Kidney glomerular epithelial cell (primary cell): ENCODE data around the gene PRKCH.
"Not testable (repeated sequence)": the region's sequence is repeated elsewhere in the genome, so short reads cannot be mapped to it uniquely, and the experiment has no call there.

Experiments used
- DNase-seq: peaks from one replicate; lab custom pipeline; 2025; lab: John Stamatoyannopoulos, UW

Gene PRKCH

DNA sequence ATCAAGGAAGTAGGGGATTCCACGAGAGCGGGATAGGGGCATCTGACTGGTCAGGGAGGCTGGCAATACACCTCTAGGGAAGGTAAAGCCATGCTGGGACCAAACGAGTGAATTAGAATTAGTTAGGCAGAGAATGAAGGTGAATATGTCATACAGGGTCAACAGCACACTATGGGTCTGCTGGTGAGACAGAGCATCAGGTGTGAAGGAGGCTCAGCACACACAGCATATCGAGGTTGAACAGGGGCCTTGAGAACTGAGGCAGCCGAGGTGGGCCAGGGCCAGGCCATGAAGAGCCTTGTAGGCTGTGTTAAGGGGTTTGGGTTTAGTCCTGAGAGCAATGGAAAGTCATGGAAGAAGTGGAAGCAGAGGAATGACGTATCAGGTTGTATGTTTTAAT lies 137.8 kb downstream of the PRKCH start:
- no peak for DNase-seq

GRCh38 chr14:61460063-61460462 lies 138.7 kb downstream of the PRKCH start:
- no peak for DNase-seq

DNA sequence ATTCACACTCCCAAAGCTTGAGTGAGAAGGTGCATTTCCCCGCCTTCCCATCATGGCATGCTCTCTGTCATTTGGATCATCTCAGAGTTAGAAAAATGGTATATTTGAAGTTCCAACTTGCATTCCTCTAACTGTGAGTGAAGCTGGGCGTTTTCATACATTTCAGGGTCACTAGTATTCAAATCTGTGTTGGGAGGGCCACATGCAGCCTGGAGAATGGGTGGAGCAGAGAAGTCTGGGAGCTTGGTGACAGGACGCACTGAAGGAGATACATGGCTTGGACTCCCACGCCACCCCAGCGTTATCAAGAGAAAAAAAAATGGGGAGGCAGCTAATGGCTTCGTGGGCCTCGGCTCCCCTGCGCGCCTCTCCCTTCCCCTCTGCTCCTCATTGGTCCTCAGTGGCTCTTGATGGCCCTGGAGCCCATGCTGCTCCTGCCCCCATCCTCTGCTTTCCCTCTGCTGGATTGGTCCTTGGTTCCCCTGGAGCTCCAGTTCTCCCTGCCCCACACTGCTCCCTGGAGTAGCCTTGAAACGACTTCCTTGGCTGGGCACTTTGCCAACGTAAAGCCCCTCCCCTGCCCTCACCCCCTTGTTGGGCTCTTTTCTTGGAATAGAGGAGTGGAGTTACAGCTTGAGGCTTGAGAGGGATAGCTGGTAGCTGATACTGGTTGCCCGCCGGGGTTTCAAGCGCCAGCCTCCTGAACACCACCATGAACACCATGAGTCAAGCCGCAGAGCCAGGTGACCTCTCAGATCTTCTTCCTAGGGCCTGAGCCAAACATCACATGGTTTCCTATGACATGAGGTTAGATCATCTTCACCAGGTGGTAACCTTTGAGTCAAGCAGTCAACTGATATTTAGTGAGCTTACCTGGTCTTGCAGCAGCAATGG lies 139.6 kb downstream of the PRKCH start:
- peak; percentile 52 for DNase-seq

DNA sequence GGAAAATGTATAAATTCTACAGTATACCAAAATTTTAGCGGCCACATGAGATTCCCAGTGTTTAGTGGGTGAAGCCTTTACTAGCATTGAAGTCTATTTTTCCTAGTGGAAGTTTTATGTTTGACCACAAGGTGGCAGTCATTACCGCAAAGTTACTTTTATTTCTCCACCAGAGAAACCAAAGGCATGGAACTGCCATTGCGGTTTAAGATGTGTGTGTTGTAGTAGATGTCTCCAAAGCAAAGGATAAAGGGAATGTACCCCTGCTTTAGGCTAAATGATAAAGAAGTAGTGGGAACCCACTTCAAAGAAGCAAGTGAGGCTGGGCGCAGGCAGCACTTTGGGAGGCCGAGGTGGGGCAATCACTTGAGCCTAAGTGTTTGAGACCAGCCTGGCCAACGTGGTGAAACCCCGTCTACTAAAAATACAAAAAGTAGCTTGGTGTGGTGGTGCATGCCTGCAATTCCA lies 140.5 kb downstream of the PRKCH start:
- peak; percentile 79 for DNase-seq

GRCh38 chr14:61462566-61463193 lies 141.3 kb downstream of the PRKCH start:
- peak; percentile 40 for DNase-seq

DNA sequence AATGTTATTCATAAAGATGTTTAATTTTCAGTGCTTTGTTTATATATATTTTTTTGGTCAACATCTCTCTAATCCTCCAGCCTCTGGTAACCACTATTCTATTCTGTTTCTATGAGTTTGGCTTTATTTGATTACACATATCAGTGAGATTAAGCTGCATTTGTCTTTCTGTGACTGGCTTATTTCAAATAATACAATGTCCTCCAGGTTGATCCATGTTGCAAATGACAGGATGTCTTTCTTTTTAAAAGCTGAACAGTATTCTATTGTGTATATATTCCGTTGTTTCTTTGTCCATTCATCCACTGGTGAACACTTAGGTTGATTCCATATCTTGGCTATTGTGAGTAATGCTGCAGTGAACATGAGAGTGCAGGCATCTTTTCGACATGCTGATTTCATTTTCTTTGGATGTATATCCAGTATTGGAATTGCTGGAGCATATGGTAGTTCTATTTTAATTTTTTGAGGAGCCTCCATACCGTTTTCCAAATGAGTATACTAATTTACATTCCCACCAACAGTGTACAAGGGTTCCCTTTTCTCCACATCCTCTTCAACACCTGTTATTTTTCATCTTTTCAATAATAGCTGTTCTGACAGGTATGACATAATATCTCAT lies 142.4 kb downstream of the PRKCH start:
- no peak for DNase-seq

GRCh38 chr14:61464539-61465320 lies 143.4 kb downstream of the PRKCH start:
- not testable (repeated sequence) for DNase-seq

GRCh38 chr14:61466249-61466904 lies 145.0 kb downstream of the PRKCH start:
- DNase-seq: peak; percentile 54

- DNase-seq: peak; percentile 52
Observed at GRCh38 chr14:61466905-61467280, 145.5 kb downstream of the PRKCH start.

GRCh38 chr14:61467296-61467695 lies 145.9 kb downstream of the PRKCH start:
- DNase-seq: no peak

- DNase-seq: no peak
Observed at GRCh38 chr14:61468063-61468825, 146.9 kb downstream of the PRKCH start.

GRCh38 chr14:61469781-61470180 lies 148.4 kb downstream of the PRKCH start:
- DNase-seq: no peak

DNA sequence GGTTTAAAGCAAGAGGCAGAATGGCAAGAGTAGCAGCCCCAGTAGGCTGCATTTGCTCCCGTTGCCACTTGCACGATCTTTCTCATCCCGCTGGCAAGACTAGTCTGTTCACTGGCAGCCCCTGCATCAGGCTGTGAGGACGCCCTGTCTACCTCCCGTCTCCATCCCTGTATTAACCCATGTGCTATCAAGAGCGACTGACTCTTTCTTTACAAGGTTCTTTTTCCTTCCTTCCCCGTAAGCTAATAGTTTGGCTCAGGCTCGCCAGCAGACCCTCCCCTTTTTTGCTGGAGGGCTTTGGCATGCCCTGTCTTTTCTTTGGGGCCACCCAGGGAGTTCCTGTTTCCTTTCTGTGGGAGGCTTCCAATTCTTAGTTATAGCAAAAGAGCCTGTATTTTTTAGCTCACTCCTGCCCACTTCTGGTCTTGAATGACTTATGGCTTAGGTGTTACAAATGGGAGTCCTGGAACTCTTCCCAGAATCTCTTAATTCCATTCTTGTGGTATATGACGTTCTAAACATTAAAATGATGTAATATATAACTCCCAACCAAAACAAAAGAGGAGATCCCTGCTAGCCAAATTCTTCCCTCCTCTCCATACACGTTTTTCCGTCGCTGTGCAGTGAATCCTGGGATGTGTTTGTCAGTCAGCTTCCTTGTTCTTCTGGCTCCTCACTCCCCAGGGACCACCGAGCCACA lies 149.0 kb downstream of the PRKCH start:
- DNase-seq: peak; percentile 77

DNA sequence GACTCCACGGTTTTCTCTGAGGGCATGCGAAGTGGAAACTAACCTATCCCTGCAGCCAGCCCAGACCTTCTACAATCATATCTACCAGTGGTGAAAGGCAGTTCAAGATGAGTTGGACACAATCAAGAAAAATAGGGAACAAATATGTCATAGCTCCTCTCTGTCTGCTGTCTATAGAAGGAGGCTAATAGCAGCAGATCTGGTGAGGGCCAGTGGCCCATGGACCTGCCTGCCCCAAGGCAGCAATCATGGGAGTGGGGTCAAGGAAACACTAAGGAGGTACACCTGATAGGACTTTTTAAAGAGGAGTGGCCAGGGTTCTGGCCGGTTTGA lies 149.5 kb downstream of the PRKCH start:
- DNase-seq: no peak

DNA sequence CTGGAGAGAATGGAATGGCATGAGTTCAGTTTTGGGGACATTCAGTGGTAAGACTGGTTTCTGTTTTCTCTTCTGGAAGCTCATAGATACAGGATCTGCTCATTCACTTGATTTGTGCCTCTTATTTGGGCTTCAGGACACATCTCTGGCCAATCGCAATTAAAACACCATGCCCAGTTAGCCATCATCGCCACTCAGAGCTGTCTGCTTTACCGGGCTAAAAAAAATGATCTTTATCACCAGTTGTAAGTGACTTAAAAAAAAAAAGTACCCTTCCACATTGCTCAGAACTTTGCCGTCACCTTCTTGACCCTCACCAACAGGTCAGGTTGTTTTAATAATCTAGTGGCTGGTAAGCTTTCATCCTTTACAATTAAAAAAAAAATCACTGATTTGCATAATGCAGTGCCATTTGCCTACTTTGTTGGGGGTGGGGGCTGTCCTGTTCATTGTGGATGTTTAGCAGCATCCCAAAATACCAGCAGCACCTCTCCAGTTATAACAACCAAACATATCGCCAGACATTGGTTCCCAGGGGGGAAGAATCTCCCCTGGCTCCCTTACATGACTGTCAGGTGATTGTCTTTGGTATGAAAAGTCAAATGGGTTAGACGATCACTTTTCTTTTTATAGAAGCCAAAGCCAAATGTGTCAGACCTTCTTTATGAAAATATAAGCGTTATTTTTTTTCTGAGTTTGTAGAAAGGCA lies 150.1 kb downstream of the PRKCH start:
- no peak for DNase-seq

- DNase-seq: peak; percentile 97
Observed at GRCh38 chr14:61472011-61472672, 150.8 kb downstream of the PRKCH start.

DNA sequence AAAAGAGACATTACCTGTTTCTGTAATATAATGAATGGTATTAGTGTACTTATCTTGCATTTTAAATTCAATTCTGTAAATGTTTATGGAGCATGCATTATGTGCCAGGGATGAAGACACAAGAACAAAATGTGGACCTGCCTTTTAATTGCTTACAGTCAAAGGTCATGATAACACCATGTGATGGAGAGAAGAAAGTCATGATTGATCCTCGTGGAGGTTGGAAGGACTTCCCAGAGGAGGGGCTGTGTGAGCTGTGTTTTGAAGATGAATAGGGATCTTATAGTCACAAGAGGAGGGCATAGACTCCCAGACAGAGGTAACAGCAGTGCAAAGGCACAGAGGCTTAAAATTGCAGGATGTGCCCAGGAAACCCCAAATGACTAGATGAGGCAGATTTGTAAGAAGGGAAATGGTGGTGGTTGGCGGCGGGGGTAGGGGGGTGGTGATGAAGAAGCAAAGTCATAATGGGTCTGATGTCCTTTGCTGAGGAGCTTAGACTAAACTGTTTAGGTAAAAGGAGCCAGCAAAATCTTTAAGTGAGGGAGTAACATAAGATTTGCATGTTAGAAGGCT lies 151.5 kb downstream of the PRKCH start:
- DNase-seq: no peak

- no peak for DNase-seq
Observed at GRCh38 chr14:61474015-61474414, 152.6 kb downstream of the PRKCH start.

- no peak for DNase-seq
Observed at GRCh38 chr14:61474701-61475100, 153.3 kb downstream of the PRKCH start.
